Fibroblast of skin of abdomen (primary cell): Measurements from ENCODE around the gene ZNF81. TPM values are rescaled to one million over a fixed set of nuclear protein-coding genes. Genes with fewer than 3 reads are reported as not detected.
"Not testable (repeated sequence)": the region's sequence is repeated elsewhere in the genome, so short reads cannot be mapped to it uniquely, and the experiment has no call there.

Source experiments
- DNase-seq: peaks from one replicate; pipeline ENCODE4 v3.0.0-alpha.2; 2013
- polyA plus RNA-seq, 2 experiments: library from polyadenylated mRNA; unstranded; fragments of 120-200 nt; gene quantifications; one replicate each; pipeline ENCODE4 v1.2.1, GENCODE V29; 2013; ENCODE audit not compliant: insufficient read length in 2 of 2

The ZNF81 gene
- 2.5 TPM for polyA plus RNA-seq (2013, experiment 1 of 2; ENCODE audit: insufficient read length)
- polyA plus RNA-seq (2013, experiment 2 of 2; ENCODE audit: insufficient read length) = 3.5 TPM

GRCh38 chrX:47836164-47837072 lies at the start of gene ZNF81:
TSS of gene ZNF81 (plus strand) at chrX:47836902. CDS start at chrX:47846268, 9,366 bp downstream.
- peak; percentile 97 for DNase-seq

DNA sequence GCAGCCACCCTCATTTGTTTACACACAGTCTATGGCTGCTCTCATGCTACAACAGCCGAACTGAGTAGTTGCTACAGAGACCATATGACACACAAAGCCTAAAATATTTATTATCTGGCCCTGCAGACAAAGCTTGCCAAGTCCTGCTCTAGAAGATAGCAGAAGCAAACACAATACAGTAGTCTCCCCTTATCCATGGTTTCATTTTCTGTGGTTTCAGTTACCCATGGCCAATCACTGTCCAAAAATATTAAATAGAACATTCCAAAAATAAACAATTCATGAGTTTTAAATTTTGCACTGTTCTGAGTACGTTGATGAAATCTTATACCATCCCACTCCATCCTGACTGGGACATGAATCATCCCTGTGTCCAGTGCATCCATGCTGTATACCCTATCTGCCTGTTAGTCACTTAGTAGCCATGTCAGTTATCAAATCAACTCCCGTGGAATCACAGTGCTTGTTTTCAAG lies 40.2 kb upstream of the ZNF81 start:
- peak; percentile 20 for DNase-seq

GRCh38 chrX:47797084-47797483 lies 39.6 kb upstream of the ZNF81 start:
- no peak for DNase-seq

DNA sequence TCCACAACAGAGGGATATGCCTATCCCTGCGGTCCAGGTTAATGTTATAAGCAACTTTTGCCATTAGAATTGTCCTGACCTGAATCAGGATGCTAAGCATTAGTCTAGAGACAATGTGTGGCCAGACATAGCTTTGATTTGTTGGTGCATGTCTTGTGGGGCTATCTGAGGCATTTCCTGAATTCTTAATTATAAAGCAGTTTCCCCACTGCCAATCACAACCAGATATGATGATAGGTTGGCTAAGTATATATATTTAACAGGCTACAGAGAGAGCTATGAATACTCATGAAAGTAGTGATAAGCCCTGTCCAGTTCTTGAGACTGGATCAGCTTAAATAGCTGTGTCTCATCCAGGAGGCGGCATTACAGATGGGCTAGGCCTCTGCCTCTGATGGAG lies 37.8 kb upstream of the ZNF81 start:
- no peak for DNase-seq

DNA sequence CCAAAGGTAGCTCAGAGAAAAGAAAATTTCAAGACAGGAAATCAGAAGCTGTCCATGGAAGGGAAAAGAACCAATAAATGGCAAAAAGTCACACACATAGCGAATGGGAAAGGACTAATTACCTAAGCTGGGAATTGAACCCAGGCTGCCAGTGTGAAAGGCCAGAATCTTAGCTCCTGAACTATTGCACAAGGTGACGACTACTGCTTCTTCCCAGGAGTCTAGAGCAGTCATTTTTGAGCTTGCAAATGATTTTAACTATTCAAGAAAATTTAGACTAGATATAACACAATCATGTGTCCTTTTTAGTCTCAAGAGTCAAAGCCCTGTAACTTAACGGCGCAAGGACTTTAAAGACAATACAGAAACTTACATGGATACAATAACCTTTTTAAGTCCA lies 34.1 kb upstream of the ZNF81 start:
- DNase-seq = no peak

GRCh38 chrX:47803103-47803502 lies 33.6 kb upstream of the ZNF81 start:
- not testable (repeated sequence) for DNase-seq

- no peak for DNase-seq
These were observed 32.4 kb upstream of the ZNF81 start for GRCh38 chrX:47804315-47804714.

- not testable (repeated sequence) for DNase-seq
These were observed 30.9 kb upstream of the ZNF81 start for GRCh38 chrX:47805844-47806243.

GRCh38 chrX:47806415-47807271 lies 30.1 kb upstream of the ZNF81 start:
- not testable (repeated sequence) for DNase-seq

- not testable (repeated sequence) for DNase-seq
These were observed 29.5 kb upstream of the ZNF81 start for GRCh38 chrX:47807272-47807538.

- DNase-seq = no peak
These were observed 29.2 kb upstream of the ZNF81 start for GRCh38 chrX:47807548-47807947.

- no peak for DNase-seq
These were observed 27.6 kb upstream of the ZNF81 start for GRCh38 chrX:47808904-47809788.

DNA sequence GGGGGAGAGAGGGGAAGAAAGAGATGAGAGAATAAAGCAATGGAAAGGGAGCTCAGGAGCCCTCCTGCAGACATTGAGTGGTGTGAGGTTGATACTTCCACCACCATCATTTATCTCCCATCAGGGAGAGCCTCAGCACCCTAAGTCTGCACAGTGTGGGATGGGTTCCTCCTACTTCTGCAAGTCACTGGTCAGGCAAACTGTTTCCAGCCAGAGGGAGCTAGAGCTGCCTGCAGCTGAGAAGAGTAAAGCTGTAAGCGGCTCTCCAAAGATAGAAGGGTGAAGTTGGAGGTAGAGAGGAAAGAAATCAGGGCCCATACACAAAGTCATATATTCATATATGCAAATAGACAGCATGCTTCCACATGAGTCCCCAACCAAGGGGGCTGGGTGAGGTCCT lies 21.9 kb upstream of the ZNF81 start:
- DNase-seq = no peak

DNA sequence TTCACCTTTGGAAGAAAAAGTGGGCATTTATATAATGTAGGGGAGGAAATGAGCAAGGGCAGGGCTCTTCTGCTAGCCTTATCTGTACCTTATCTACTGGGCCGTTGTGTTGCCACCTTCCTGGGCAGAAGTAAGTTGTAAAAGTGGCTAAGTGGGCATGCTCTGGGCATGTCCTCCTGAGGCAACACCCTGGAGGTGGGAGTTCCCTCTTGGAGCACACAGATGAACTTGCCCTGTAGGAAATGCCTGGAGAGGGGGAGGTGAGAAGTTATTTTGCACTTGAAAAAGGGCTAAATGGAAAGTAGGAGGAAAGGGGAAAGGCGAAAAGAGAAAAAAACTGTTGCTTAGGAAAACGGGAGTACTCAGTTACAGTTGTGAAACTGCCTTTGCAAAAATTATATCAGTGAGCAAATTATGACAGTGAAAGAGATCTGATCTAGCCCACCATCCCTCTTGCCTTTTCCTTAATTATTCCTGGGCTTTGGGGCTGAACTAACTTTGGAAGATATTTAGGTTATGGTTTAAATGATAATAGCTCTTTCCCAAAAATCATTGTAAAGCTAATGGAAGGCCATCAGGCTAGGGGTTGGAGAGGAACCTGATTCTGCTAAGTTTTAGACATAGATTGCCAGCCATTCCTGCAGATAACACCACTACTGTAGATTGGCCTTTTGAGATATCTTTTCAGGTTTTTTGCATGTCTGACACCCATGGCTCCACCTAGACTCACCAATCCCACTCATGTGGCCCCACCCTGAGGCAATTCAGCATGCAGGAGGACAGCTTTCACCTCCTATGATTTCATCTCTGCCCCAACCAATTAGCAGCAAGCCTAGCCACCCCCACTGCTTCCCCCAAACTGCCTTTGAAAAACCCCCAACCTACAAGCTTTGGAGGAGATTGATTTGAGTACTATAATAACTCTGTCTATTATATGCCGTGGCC lies 20.5 kb upstream of the ZNF81 start:
- no peak for DNase-seq

DNA sequence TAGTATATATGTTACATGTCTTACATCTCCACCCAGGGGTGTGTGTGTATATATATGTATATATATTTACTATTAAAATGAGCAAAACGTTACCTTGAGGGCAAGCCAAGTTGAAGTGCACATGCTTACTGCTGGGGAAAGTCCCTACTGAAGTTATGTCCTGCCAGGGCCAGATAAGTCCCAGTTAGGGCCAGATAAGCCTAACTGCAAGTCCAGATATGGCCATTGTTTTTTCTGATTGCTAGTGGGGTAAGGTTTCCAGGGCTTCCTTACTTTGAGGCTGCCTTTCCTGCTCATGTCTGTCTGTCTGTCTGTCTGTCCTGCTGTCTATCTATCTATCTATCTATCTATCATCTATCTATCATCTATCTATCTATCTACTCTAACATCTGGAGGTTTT lies 19.3 kb upstream of the ZNF81 start:
- no peak for DNase-seq

DNA sequence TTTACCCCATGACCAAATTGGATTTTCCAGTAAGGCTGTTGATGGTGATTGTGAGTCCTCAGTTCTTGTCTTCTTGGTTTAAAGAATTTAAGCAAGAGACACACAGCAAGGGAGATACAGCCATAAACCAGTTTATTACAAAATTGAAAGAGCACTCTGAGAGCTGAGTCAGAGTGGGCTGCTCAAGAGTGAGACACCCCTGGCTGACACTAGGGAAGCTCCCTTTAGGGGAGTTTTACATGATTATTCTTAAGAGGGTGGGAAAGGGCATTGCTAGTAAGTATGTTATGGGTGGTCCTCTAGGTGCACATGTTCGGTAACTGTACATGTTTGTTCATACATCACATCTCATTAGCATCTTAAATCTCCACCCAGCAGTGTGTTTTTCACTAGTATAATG lies 18.8 kb upstream of the ZNF81 start:
- no peak for DNase-seq

GRCh38 chrX:47828984-47829383 lies 7.7 kb upstream of the ZNF81 start:
- no peak for DNase-seq

- peak; percentile 11 for DNase-seq
These were observed 4.9 kb upstream of the ZNF81 start for GRCh38 chrX:47831788-47832187.

- DNase-seq = no peak
These were observed 1.7 kb downstream of the ZNF81 start for GRCh38 chrX:47838361-47838760.

GRCh38 chrX:47840111-47840510 lies 3.4 kb downstream of the ZNF81 start:
- DNase-seq = no peak

DNA sequence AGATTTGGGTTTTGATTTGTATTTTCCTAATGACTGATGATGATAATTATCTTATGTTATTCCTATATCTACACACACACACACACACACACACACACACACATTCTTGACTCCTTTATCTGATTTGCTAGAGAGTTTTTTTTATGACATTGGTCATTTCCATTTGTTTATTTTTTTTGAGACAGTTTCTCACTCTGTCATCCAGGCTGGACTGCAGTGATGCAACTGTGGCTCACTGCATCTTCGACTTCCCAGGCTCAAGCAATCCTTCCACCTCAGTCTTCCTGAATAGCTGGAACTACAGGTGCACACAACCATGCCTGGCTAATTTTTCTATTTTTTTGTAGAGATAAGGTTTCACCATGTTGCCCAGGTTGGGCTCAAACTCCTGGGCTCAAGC lies 6.7 kb downstream of the ZNF81 start:
- DNase-seq = no peak
